HG03520 (cell line): ENCODE data around the gene GNAO1.

Experiments used
- ATAC-seq: cut with Tn5 transposase; IDR thresholded peaks from one replicate; pipeline ENCODE4 v1.9.1; 2021; ENCODE audit warnings: mild to moderate bottlenecking, moderate library complexity; ENCODE audit not compliant: unreplicated experiment

GNAO1 gene

GRCh38 chr16:56306690-56307533, 115.6 kb downstream of the GNAO1 start:
- no peak for ATAC-seq

- ATAC-seq = no peak
Measured at GRCh38 chr16:56307534-56307873, 116.2 kb downstream of the GNAO1 start.

- no peak for ATAC-seq
Measured at GRCh38 chr16:56309008-56309407, 117.7 kb downstream of the GNAO1 start.

DNA sequence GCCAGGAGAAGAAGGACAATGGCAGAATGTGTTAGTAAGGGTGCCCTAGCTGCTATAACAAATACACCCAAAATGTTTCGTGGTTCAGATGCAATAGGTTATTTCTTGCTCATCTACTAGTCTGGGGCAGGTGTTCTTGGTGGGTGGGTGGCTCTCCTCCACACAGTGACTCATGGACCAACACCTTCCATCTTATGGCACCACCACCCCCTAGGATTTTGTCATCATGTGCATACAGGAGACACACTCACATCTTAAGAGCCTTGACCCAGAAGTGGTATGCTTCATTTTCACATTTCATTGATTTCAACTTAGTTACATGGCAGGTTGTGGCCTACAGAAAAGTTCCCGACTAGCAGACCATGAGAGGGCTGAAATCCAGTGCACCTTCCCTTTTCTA, 119.4 kb downstream of the GNAO1 start:
- ATAC-seq = no peak

DNA sequence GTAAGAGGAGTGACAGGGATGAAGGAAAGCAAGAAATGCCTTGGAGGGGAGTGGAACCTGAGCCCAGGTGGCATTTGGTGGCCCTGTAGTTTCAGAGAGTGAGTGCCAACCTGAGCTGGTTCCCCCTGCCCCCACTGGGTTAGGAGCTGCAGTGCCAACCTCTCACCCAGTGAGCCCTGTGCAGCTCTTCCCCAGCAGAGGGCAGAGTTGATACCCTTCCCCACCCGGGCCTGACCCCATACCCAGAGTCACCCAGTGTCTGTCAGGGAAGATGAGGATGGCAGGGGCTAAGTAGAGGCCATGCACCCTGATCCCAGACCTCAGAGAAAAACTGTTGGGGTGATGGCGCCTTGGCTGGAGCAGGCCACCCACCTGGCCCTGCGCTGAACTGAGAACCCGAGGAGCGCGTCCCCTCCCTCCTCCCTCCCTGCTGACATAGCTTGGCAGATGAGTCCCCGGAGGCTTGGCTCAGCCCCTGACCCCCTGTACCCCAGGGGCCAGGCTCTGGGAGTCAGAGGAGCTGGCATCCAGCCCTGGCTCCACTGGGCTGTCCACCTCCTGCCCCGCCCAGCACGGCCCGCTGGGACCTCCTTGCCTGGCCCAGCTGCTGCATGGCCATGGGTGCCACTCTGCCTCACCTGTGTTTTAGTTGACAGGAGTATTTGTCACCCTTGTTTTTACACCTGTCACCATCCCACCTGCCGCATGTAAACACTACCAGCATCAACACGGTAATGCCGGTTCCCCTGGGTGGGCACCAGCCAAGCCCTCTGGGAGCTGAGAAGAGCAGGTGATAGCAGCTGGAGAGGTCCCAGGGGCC, 120.1 kb downstream of the GNAO1 start:
- no peak for ATAC-seq

- no peak for ATAC-seq
Measured at GRCh38 chr16:56312028-56312300, 120.7 kb downstream of the GNAO1 start.

GRCh38 chr16:56312556-56312955, 121.3 kb downstream of the GNAO1 start:
- no peak for ATAC-seq

GRCh38 chr16:56314244-56314850, 123.1 kb downstream of the GNAO1 start:
- ATAC-seq = no peak

- no peak for ATAC-seq
Measured at GRCh38 chr16:56315955-56316354, 124.7 kb downstream of the GNAO1 start.

DNA sequence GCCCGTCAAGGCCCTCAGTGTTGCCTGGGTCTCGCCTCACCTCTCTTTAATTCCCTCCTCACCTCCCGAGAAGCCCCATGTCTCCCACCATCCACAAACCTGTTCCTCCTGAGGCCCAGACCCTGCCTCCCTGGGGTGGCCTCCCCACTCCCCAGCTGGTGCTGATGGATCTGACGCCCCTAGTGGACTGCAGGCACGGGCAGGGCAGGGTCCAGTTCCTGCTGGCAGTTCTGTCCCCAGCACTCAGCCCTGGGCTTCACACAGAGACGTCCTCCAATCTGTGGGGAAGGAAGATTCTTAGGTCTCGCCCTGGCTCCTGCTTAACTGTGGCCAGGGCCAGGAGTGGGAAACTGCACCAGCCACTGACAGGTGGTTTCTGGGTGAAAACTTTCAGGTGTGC, 125.3 kb downstream of the GNAO1 start:
- ATAC-seq = no peak

GRCh38 chr16:56317998-56318826, 126.9 kb downstream of the GNAO1 start:
- ATAC-seq = peak; percentile 90

DNA sequence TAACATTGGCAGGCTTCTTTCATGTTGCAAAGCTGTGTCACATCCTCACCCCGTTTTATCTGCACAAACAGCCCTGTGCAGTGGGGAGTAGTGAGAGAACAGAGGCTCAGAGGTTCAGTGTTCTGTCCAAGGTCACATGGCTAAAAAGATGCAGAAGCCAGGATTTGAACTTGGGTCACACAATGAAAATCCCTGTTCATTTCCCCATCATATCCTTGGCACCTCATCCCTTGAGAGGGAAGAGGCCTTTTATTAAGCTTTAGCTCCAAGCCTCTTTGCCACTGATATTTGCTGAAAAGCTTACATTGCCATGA, 127.5 kb downstream of the GNAO1 start:
- ATAC-seq = no peak

DNA sequence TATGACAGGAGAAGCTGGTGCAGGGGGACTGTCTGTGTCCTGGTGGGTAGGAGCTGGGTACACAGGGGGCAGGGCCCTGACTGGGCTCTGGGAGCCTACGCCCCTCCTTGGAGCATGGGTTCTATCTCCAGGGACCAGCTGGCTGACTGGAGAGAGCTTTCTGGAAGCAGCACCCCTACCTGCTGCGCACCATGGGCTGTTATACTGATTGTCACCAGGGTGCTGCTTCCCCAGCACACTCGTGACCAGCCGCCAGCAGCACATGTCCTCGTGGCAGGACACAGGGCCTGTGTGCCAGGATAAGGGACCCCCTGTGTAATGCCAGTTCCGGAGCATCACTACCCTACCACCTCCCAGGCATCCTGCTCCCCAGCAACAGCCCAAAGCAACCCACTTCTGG, 128.1 kb downstream of the GNAO1 start:
- ATAC-seq = no peak

- no peak for ATAC-seq
Measured at GRCh38 chr16:56320056-56320455, 128.8 kb downstream of the GNAO1 start.

- ATAC-seq = no peak
Measured at GRCh38 chr16:56320811-56321558, 129.7 kb downstream of the GNAO1 start.

GRCh38 chr16:56321571-56321970, 130.3 kb downstream of the GNAO1 start:
- ATAC-seq = no peak

- ATAC-seq = no peak
Measured at GRCh38 chr16:56324406-56324805, 133.1 kb downstream of the GNAO1 start.

DNA sequence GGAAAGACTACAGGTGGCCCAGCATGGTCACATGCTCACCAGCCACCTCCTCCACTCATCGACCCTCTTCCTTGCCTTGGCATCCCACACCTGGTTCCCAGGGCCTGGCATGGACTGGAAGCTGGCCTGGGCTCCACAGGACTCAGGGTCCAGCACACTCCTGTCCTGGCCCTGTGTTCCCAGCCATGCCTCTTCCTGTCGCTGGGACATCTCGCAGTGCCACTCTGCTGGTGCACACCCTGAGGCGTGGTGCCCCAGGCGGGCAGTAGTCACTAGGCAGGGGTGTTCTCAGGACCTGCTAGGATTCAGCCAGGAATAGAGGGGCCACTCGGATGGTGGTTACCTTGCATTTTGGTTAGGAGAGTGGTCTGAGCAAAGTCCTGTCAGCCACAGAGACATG, 134.7 kb downstream of the GNAO1 start:
- no peak for ATAC-seq

DNA sequence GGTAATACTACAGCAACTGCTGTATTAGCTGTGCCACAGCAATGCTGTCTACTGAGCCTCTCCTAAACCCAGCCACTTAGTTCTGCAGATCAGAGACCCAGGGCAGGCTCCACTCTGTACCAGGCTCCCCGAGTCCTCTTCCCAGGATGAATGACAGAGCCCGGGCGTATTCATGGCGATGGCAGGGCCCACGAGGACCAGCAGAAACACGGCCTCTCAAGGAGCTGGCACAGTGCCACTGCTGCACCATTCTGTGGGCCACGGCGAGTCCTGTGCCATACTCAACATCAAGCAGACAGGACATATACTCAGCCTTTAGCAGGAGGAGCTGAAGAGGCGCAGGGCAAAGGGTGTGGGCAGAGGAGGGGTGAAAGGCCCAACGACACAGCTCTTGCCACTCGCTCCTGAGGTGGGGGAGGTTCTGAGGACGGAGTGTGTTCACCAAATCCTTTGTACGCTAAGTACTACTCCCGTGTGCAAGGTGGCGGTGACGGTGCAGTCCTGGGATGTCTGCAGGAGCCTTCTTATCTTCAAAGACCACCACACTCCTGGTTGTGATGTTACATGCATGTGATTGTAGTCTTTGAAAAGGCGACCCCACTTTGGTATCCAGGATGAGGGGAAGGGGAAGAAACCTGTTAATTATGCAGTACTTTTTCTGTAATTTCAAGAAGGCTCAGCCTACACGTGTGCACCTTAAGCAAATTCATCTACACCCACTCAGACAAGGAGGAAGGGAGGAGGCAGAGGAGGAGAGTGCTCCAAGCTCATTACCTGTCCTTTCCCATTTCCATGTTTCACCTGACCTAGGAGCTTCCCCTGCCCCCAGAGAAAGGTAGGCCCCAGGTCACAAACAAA, 136.0 kb downstream of the GNAO1 start:
- no peak for ATAC-seq

- no peak for ATAC-seq
Measured at GRCh38 chr16:56327929-56328258, 136.6 kb downstream of the GNAO1 start.
